HG02763 (cell line): ENCODE measurements around the gene BHLHE41.

Source experiments
- ATAC-seq: cut with Tn5 transposase; IDR thresholded peaks from one replicate; pipeline ENCODE4 v1.9.1; 2021; ENCODE audit warnings: mild to moderate bottlenecking, moderate library complexity; ENCODE audit not compliant: unreplicated experiment

The BHLHE41 gene

GRCh38 chr12:26124446-26125399, at the start of gene BHLHE41:
Gene BHLHE41 (minus strand): TSS chr12:26125037. CDS start chr12:26124779, 258 bp downstream.
- no peak for ATAC-seq

- no peak for ATAC-seq
Observed at GRCh38 chr12:26172946-26173552, 48.2 kb upstream of the BHLHE41 start.

- no peak for ATAC-seq
Observed at GRCh38 chr12:26172539-26172938, 47.7 kb upstream of the BHLHE41 start.

GRCh38 chr12:26172013-26172412, 47.2 kb upstream of the BHLHE41 start:
- no peak for ATAC-seq

- no peak for ATAC-seq
Observed at GRCh38 chr12:26164118-26164517, 39.3 kb upstream of the BHLHE41 start.

GRCh38 chr12:26162905-26163304, 38.1 kb upstream of the BHLHE41 start:
- peak; percentile 86 for ATAC-seq

- no peak for ATAC-seq
Observed at GRCh38 chr12:26162174-26162573, 37.3 kb upstream of the BHLHE41 start.

GRCh38 chr12:26158078-26158764, 33.4 kb upstream of the BHLHE41 start:
- ATAC-seq: no peak

- peak; percentile 29 for ATAC-seq
Observed at GRCh38 chr12:26157001-26157400, 32.2 kb upstream of the BHLHE41 start.

- ATAC-seq: peak; percentile 79
Observed at GRCh38 chr12:26156201-26156871, 31.5 kb upstream of the BHLHE41 start.

- ATAC-seq: no peak
Observed at GRCh38 chr12:26153421-26154154, 28.8 kb upstream of the BHLHE41 start.

GRCh38 chr12:26152507-26153102, 27.8 kb upstream of the BHLHE41 start:
- ATAC-seq: no peak

- no peak for ATAC-seq
Observed at GRCh38 chr12:26150736-26151450, 26.1 kb upstream of the BHLHE41 start.

- ATAC-seq: no peak
Observed at GRCh38 chr12:26149968-26150500, 25.2 kb upstream of the BHLHE41 start.

- ATAC-seq: no peak
Observed at GRCh38 chr12:26148291-26148690, 23.5 kb upstream of the BHLHE41 start.

GRCh38 chr12:26143291-26143690, 18.5 kb upstream of the BHLHE41 start:
- ATAC-seq: no peak

- ATAC-seq: no peak
Observed at GRCh38 chr12:26138860-26139259, 14.0 kb upstream of the BHLHE41 start.

GRCh38 chr12:26136688-26137087, 11.9 kb upstream of the BHLHE41 start:
- no peak for ATAC-seq

- ATAC-seq: no peak
Observed at GRCh38 chr12:26135571-26135970, 10.7 kb upstream of the BHLHE41 start.
